Small intestine (tissue), 7 donors: Measurements from ENCODE around the gene C1orf74. TPM values are rescaled to one million over a fixed set of nuclear protein-coding genes. Genes with fewer than 3 reads are reported as not detected.

ENCODE experiments used
- DNase-seq, 2 donors: peaks; one replicate each; pipeline versions ENCODE4 v3.0.0 to v3.0.0-alpha.2; 2013
- FAIRE-seq: peaks from 2 replicates; lab custom pipeline; 2012; peaks lifted over from hg19 to GRCh38; lab: Jason Lieb, UNC
- H3K27ac ChIP-seq, 3 donors: one replicate each; pipeline ENCODE4 v1.5.1; 2013; ENCODE audit warnings: low read length in 2 of 3, mild to moderate bottlenecking in 2 of 3, control low read depth in 1 of 3, inconsistent platforms in 1 of 3, low read depth in 1 of 3, moderate library complexity in 1 of 3
- H3K27me3 ChIP-seq, 3 donors: one replicate each; pipeline ENCODE4 v1.6.1; 2013; ENCODE audit warnings: low read length in 3 of 3, inconsistent platforms in 1 of 3; ENCODE audit not compliant: control insufficient read depth in 3 of 3, insufficient read depth in 3 of 3
- H3K36me3 ChIP-seq, 3 donors: one replicate each; pipeline ENCODE4 v1.6.1; 2013; ENCODE audit warnings: low read length in 3 of 3, inconsistent platforms in 1 of 3, low read depth in 1 of 3, mild to moderate bottlenecking in 1 of 3, moderate library complexity in 1 of 3; ENCODE audit not compliant: control insufficient read depth in 3 of 3, insufficient read depth in 2 of 3
- H3K4me1 ChIP-seq, 3 donors: one replicate each; pipeline ENCODE4 v1.6.1; 2013; ENCODE audit warnings: low read length in 2 of 3, inconsistent platforms in 1 of 3, low read depth in 1 of 3, mild to moderate bottlenecking in 1 of 3, moderate library complexity in 1 of 3; ENCODE audit not compliant: control insufficient read depth in 3 of 3, insufficient read depth in 2 of 3
- H3K4me3 ChIP-seq, 3 donors: one replicate each; pipeline ENCODE4 v1.5.1; 2013; ENCODE audit warnings: low read length in 3 of 3, control low read depth in 1 of 3, inconsistent platforms in 1 of 3, low read depth in 1 of 3, mild to moderate bottlenecking in 1 of 3, moderate library complexity in 1 of 3
- H3K9me3 ChIP-seq, 2 donors: one replicate each; pipeline ENCODE4 v1.6.1; 2013; ENCODE audit warnings: low read depth in 1 of 2, low read length in 1 of 2; ENCODE audit not compliant: control insufficient read depth in 2 of 2, insufficient read depth in 1 of 2
- WGBS, 3 donors: extraction: QIAGEN DNeasy Blood & Tissue Kit; methylation state at CpG; one replicate each; pipeline ENCODE4 v1.1.7; 2013; 5-methylcytosine and 5-hydroxymethylcytosine counted together
- polyA plus RNA-seq, 4 donors: library from polyadenylated mRNA; stranded (reverse) in 3 of 4; unstranded in 1 of 4; fragments of 200-250 nt in 3 of 4; fragments of 120-200 nt in 1 of 4; gene quantifications; one replicate each; pipeline versions ENCODE4 v1.2.1 to v1.2.3, GENCODE V29; 2013
- donor health status: healthy with polysubstance abuse.
- donor health status: control.
- donor health status: control.
- donor health status: Bipolar disorder and iron deficiency.
- donor health status: healthy.

Gene C1orf74
- polyA plus RNA-seq, 4 donors: 0.45 to 4.6 (median 1.4) TPM

DNA sequence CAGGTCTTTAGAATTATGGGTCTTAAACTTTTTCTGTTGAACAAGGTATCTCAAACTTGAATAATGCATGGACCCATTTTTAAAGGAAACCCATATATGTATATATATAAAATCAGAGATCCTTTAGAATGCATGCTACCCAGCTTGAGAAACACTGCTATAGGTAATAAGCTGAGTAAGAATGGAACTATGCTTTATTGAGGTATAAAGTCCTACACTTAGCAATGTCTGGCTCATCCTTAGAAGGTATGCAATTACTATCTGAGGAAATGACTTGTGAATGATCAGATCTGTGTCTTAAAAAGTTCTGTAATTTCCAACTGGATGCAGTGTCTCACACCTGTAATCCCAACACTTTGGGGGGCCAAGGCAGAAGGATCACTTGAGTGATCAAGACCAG lies 17.3 kb downstream of the C1orf74 start:
- H3K27ac ChIP-seq: peak overlapping the region in 1 of 3 donors; percentile 88
- no peak for FAIRE-seq
- DNase-seq: peak in 1 of 2 donors; percentile 35

GRCh38 chr1:209766051-209766450 lies 18.3 kb downstream of the C1orf74 start:
- no peaks in the 10 kb centered on the region for H3K27me3 ChIP-seq
- no peaks in the 10 kb centered on the region for H3K9me3 ChIP-seq
- FAIRE-seq: no peak
- no peak overlapping the region for H3K4me3 ChIP-seq
- H3K4me1 ChIP-seq: peaks cover 0 to 19% (median 3%) of the 10 kb centered on the region in 3 donors
- WGBS, 3 donors: 36 to 56% (median 42%) methylated on average over 2 of the region's 2 CpGs
- DNase-seq: peak in 1 of 2 donors; percentile 83
- peak overlapping the region in 1 of 3 donors; percentile 88 for H3K27ac ChIP-seq
- H3K36me3 ChIP-seq: peaks cover 0 to 3% (median 0%) of the 10 kb centered on the region in 3 donors

More for the DNA sequence above, 17.3 kb downstream of the C1orf74 start:
- H3K9me3 ChIP-seq: no peaks in the 10 kb centered on the region
- peaks cover 0 to 3% (median 0%) of the 10 kb centered on the region in 3 donors for H3K36me3 ChIP-seq
- no peaks in the 10 kb centered on the region for H3K27me3 ChIP-seq
- H3K4me1 ChIP-seq: peaks cover 0 to 19% (median 3%) of the 10 kb centered on the region in 3 donors
- H3K4me3 ChIP-seq: no peak overlapping the region

- H3K4me3 ChIP-seq: no peak overlapping the region
- H3K27ac ChIP-seq: no peak overlapping the region
- FAIRE-seq (no peak), DNase-seq (no peak)
- no peaks in the 10 kb centered on the region for H3K27me3 ChIP-seq
- peaks cover 0 to 8% (median 2%) of the 10 kb centered on the region in 3 donors for H3K36me3 ChIP-seq
- H3K4me1 ChIP-seq: peaks cover 0 to 7% (median 0%) of the 10 kb centered on the region in 3 donors
- no peaks in the 10 kb centered on the region for H3K9me3 ChIP-seq
Measured at GRCh38 chr1:209761011-209761635, 23.2 kb downstream of the C1orf74 start.

DNA sequence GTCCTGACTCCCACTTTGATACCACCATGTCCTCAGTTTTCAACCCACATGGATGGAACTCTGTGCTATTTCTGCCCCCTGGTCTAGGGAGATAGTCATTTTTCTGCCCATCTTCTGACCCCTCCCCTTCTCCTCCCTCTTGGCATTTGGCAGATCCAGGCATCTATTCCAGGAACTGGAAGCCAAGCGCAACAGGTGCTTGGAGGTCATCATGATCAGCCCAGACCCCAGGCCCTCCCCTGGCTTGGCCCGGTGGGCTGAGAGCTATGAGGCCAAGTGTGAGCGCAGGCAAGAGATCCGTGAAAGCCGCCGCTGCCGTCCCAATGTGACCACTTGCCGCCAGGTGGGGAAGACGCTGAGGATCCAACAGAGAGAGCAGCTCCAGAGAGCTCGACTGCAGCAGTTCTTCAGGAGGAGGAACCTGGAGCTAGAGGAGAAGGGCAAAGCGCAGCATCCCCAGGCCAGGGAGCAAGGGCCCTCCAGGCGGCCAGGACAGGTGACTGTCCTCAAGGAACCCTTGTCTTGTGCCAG lies 24.5 kb downstream of the C1orf74 start:
- DNase-seq (no peak), FAIRE-seq (no peak)
- Histone ChIP-seq H3K9me3 (no peaks in the 10 kb centered on the region), H3K27me3 (peaks cover 0 to 2% (median 0%) of the 10 kb centered on the region in 3 donors), H3K36me3 (peaks cover 0 to 8% (median 2%) of the 10 kb centered on the region in 3 donors), H3K4me1 (no peaks in the 10 kb centered on the region), H3K27ac (no peak overlapping the region), H3K4me3 (no peak overlapping the region)
- WGBS, 3 donors: 94 to 95% (median 95%) methylated on average over 12 of the region's 12 CpGs

- WGBS, 3 donors: 44 to 72% (median 58%) methylated on average over 3 of the region's 3 CpGs
- no peak overlapping the region for H3K4me3 ChIP-seq
- H3K36me3 ChIP-seq: peaks cover 0 to 8% (median 2%) of the 10 kb centered on the region in 3 donors
- H3K4me1 ChIP-seq: no peaks in the 10 kb centered on the region
- no peaks in the 10 kb centered on the region for H3K9me3 ChIP-seq
- FAIRE-seq: no peak
- H3K27me3 ChIP-seq: peaks cover 0 to 2% (median 0%) of the 10 kb centered on the region in 3 donors
- no peak overlapping the region for H3K27ac ChIP-seq
- no peak for DNase-seq
Measured at GRCh38 chr1:209758400-209758799, 26.0 kb downstream of the C1orf74 start.

DNA sequence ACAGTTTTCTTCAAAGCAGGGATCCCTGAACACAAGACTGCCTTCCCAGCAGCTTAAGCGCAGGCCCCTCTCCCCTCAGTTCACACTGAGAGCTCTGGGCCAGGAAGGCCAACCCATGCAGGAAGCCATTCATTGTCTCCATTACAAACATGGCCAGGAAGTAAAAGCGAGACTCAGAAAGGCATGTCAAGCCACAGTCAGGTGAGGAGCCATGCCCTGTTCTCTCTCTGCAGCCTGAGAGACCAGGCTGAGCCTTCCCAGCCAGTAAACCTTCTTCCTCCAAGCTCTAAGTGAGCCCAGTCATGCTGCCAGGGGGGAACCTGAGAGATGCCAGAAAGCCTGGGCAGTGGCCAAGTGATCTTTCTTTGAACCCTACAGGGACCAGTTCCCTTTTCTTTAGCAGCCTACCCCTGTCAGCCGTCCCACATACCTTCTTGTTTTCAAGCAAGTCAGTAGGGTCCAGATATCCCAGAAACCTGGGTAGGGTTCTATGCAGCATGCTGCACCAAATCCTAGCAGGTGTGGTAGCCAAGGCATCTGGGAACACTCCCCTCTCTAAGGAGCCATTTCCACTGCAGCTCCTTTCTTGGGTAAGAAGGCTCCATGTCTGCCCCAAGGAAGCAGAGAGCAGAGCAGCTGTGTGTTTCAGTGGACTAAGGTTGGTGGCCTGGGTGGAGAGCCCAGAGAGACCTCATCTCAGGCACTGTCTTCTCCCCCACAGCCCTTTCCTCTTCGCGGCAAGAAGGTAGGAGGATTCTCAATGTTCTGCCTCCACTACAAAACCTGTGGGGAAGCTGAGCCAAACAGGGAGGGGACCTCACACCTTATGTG lies 27.5 kb downstream of the C1orf74 start:
- peaks cover 0 to under 1% (median 0%) of the 10 kb centered on the region in 3 donors for H3K4me1 ChIP-seq
- peaks cover 0 to 5% (median 2%) of the 10 kb centered on the region in 3 donors for H3K36me3 ChIP-seq
- WGBS, 3 donors: 58 to 85% (median 74%) methylated on average over 5 of the region's 5 CpGs
- peak overlapping the region; percentile 2 to 88 (median 51) for H3K27ac ChIP-seq
- no peaks in the 10 kb centered on the region for H3K9me3 ChIP-seq
- H3K4me3 ChIP-seq: peak overlapping the region; percentile 14 to 41 (median 27)
- peaks cover 0 to 2% (median 0%) of the 10 kb centered on the region in 3 donors for H3K27me3 ChIP-seq
- DNase-seq (peak in 1 of 2 donors; percentile 12), FAIRE-seq (no peak)

- FAIRE-seq: no peak
- H3K4me3 ChIP-seq: peak within 1 kb of the TSS; percentile 14 to 41 (median 26)
Measured at GRCh38 chr1:209755926-209756614, 28.3 kb downstream of the C1orf74 start, which contains the start of gene TRAF3IP3. Gene TRAF3IP3 (plus strand): TSS chr1:209756053. CDS start chr1:209760040, 3,987 bp downstream.

More at GRCh38 chr1:209755926-209756614, 28.3 kb downstream of the C1orf74 start, which contains the start of gene TRAF3IP3:
- Histone ChIP-seq H3K36me3 (peaks cover 0 to 5% (median 2%) of the 10 kb centered on the region in 3 donors), H3K27ac (peak within 1 kb of the TSS; percentile 42 to 88 (median 51)), H3K27me3 (peaks cover 0 to 2% (median 0%) of the 10 kb centered on the region in 3 donors), H3K9me3 (no peaks in the 10 kb centered on the region), H3K4me1 (peaks cover 0 to 4% (median 0%) of the 10 kb centered on the region in 3 donors)
- WGBS, 3 donors: 49 to 67% (median 61%) methylated on average over 10 of the region's 10 CpGs
- peak; percentile 58 to 64 for DNase-seq
